LoVo (cell line): Measurements from ENCODE around the gene NEGR1.

Source experiments
- DNase-seq: peaks from one replicate; pipeline ENCODE4 v3.0.0-alpha.2; 2016; ENCODE audit warnings: low spot score

NEGR1 gene

DNA sequence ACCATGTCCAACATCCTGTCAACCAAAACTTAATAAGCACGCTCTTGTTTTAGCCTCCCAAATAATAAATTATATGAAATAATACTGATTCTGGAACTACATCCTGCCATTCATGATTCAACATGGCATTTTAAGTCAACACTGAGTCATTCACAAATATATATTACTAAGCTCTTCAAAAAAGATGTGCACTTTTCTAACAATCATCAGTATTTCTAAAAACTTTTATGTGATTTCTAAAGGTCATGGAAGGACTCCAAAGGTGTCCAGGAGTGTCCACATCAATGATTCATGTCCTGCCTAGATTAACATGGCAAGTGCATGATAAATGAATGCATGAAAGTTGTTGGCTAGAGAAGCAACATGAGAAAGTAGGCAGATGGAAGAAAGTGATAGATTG is 51.6 kb downstream of the NEGR1 start:
- no peak for DNase-seq

DNA sequence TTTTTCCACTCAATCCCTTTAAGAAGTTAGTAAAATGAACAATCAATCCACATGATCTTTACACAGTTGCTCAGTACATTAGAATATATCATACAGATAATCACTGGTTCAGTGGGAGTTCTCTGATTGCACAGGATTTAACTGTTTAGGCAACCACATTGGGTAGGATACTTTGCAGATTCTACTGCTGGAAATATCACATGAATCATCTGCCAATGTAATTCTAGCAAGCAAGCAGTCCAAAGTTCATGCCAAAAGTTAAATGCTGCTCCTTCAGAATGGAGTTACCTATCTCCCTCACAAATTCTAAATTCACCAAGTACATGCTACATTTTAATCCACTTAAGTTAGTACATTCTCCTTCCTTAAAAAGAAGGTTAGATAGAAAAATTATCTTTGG is 52.4 kb downstream of the NEGR1 start:
- no peak for DNase-seq

DNA sequence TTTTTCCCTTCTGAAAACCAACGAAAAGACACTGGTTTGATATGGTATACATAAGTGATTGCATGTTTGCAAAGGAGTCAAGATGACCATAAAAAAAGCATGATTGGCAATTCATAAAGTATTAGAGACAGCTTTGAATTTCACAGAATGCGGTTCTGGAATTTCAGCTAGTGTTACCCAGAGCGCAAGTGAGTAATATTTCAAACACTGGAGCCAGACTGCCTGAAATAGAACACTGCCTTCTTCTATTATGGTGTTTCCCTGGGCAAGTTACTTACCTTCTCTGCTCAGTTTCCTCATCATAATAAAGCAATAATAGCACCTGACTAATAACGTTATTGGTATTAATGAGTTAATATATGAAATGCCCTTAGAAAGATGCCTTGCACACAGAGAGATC is 54.7 kb downstream of the NEGR1 start:
- DNase-seq: no peak

DNA sequence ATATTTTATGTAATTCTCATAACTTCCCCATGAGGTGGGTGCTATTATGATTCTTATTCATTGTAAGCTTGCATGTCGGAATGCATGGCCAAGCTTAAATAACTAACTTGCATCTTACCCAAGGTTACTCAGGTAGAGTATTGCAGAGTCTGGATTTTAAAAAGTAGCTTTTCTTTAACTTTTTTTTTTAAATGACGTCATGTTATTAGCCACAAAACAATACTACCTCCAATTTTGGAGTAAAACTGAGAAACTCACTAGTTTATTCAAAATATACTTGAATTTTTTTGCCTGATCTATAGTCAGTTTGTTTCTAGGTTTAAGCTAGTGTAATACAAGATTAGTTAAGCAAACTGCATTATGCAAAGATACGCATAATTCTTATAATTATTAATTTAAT is 57.8 kb downstream of the NEGR1 start:
- DNase-seq: no peak

DNA sequence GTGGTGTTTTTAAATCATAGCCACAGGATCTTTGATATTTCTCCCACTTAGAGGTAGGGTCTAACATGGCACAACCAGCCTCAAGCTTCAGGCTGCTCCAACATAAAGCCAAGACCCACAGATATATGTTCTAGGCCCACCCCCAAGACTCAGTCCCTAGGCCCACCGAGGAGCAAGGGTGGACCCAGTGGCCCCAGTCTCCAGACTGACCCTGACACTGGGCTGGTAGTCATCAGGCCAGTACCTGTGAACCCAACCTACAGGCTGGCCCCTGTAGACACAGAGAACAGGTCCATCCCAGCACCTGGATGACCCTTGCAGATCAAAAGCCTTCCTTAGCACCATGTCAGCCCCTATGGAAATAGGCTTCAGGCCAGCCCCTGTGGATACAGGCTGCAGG is 60.5 kb downstream of the NEGR1 start:
- no peak for DNase-seq

DNA sequence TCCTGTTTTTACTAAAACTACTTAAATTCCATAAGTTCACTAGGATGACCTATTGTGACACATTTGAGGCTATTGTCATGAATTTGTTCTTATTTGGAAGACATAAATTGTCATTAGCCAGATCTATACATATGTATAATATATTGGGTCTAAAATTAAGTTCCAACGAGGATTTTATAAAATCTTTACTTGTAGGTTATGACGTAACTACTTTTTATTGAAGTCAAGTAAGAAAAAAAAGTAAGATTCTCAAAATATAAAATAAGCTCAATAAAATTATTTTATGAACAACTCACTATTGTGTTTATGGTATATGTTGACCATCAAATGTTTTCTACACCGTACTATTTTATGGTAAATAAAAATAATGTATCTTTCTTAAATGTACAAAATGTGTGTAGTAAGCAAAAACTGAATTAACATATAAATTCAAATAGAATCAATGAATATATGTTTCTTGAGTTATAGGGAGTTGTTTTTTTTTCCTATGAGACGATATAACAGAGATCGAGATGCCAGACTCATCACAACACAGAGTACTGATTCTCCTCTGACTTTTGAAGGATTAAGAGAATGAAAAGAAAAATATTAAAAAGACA is 64.1 kb downstream of the NEGR1 start:
- no peak for DNase-seq

DNA sequence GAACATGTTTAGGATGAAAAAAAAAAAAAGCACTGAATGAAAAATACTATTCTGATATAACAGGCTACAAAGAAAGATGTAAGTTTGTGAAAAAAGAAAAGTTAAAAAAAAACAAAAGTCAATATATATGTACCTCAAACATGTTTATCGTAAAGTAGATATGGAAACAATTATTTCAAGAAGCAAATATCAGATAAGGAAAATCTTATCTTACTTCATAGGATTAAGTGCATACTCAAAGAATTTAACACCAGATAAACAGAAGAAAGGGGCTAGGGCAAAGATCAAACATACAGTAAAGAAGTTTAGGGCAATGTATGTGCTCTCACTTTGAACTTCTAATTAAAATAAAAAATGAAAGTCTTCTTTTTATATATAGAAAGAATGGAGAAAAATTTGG is 75.3 kb downstream of the NEGR1 start:
- no peak for DNase-seq

DNA sequence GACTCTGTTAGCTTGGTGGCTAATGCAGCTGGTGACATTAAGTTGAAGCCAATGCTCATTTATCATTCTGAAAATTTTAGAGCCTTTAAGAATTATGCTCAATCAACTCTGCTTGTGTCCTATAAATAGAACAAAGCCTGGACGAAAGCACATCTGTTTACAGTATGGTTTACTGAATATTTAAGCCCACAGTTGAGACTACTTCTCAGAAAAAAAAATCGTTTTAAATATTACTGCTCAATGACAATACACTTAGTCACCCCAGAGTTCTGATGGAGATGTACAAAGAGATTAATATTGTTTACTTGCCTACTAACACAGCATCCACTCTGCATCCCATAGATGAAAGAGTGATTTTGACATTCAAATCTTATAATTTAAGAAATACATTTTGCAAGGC is 79.6 kb downstream of the NEGR1 start:
- DNase-seq: no peak

DNA sequence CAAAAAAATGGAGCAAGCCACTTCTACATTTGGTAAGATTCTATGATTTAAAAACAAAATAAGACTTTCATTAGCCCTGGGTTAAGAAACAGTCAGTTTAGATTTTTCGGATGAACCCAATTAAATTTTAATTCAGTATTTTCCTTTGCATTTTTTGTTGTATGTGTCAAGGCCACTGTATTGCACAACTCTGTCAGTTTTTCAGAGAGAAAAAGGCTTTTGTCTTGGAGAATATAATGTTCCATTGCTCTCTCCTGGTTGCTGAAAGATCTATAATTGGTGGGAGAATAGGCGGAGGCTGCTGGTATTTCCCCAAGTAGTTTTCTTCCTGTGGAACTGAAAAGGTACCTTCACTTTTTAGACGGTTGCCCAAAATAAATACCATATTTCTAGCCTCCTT is 84.6 kb downstream of the NEGR1 start:
- no peak for DNase-seq

DNA sequence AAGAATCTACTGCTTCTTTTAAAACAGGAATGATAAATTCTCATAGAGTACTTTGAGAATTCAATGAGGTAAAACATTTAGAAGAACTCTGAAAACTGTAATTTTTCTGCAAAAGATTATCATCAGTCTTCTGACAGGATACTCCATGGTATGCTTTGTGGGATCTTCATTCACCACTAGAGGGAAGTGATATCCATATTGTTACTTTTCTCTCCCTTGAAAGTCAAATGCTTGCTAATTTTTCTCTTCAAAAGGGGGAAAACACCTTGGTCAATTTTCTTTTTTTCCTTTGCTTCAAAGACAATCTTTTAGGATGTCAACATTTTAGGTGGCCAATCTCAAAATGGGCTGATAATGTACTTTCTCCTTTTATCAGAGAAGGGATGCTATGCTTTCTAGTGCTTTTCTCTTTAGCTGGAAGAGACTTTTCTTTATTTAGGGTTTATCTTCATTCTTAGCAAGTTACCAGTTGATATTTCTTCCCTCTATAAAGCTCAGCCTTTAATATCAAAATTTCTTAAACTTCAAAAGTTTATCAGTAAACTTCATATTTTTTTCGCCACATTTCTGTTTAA is 95.5 kb downstream of the NEGR1 start:
- peak; percentile 2 for DNase-seq

DNA sequence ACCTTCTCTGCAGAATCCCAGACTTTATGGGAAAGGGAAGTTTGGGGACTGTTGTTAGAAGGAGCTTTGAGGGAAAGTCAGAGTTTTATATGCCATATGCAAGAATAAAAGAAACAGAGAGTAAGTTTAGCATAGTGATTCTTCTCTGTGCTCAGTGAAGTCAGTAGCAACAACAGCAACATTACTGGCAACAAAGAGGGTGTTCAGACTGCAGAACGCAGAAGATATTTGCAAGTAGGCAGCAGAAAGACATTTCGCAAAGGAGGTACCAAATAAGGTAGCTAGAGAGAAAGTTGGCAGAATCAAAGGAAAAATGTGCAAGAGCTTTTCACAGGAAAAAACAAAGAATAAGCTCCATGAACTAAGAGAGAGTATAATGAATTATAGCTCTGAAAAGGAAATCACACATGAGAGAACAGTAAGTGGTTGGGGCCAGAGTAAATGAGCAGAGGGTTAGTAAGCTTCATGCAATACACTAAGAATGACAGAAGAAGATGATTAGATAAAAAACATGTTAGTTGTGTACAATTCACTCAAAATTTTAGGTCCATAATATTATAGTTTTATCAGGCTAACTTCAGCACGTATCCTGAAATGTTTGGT is 98.1 kb downstream of the NEGR1 start:
- DNase-seq: no peak

DNA sequence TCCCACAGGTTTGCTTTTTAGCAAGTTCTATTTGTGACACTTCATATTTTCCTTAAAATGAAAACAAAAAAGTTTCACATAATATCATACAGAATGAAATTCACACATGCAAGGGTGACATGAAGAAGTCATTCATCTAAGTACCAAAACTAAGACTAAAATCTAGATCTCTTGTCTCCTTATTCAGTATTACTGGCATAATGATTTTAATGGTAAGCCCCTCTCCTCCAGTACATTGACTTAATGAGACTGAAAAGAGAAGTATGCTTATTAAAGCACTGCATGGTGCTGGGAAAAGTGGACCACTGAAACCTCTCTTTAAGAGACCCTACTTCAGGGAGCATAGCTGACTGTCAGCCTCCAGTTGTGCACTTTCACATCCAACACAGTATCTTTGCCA is 99.5 kb downstream of the NEGR1 start:
- DNase-seq: no peak

DNA sequence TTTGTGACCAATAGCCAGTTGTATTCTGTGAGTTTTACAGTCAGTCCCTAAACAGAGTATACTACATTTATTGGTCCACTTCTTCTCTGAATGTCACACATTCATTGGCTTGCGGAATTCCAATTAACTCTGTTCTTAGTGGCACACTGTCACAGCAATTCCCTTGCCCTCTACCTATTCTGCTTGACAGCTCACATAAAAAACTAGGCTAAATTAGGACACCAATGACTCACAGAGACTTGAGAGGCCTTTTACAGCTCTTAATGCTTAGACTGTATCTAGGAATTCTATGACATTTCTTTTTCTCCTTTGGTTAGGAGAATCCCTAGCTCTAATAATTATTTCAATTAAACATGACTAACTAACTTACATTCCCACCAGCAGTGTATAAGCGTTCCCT is 104.1 kb downstream of the NEGR1 start:
- no peak for DNase-seq

DNA sequence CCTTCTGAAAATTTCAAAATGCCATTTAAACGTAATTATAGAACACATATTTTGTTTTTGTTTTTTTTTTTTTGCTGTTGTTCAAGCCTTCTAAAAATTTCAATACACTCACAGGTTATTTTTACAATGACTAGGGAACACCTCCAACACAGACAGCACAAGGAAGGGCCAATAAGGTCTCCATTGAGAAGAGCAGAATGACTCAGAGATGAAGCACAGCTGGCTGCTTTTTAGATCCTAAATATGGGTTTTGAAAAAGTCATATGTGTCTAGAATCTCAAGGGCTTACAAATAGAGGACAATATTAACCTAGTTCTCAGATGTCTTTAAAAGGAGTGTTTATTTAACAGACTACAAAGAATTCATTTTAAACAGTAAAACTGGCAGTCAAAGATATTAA is 104.6 kb downstream of the NEGR1 start:
- DNase-seq: no peak

DNA sequence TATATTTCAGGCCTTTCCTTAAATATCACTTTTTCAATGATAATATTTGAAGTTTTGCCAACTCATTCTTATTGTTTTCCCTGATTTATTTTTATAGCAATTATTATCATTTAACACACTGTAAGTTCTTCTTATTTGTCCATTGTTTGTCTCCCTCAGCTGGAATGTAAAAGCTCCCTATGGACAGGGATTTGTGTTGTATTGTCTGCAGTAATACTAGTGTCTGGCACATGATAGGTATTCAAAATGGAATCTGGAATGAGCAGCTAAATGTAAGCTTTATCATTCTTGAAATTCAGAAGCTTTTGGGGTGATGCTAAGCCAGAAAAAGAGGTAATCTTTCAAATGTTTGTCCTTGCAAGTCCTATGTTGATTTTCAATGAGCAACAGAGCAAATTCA is 112.1 kb downstream of the NEGR1 start:
- no peak for DNase-seq

DNA sequence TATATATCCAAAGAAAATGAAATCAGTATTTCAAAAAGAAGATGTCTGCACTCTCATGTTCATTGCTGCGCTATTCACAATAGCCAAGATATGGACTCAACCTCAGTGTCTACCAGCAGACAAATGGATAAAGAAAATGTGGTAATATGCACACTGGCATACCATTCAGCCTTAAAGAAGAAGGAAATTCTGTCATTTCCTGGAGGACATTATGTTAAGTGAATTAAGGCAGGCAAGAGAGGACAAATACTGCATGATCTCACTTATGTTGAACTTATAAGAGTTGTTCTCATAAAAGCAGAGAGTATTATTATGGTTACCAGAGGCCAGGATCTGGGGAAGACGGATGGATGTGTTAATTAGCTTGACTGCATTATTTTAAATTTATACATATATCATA is 115.9 kb downstream of the NEGR1 start:
- DNase-seq: no peak

DNA sequence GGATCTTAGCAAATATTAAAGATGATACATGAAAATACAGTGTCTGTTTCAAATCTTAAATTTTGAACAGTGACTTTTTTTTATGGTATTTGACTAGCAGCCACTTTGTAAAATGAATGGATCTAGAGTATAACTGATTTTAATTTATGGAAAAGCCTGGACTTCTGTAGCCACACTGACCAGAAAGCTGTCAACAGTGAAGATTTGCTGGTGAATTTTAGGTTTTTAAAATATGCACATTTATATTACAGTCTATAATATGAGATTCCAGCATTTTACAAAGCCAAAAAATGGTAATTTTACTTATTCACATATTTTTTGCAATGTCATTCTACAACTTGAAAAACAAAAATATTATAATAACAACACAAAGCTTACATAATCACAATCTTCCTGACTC is 131.8 kb downstream of the NEGR1 start:
- no peak for DNase-seq

DNA sequence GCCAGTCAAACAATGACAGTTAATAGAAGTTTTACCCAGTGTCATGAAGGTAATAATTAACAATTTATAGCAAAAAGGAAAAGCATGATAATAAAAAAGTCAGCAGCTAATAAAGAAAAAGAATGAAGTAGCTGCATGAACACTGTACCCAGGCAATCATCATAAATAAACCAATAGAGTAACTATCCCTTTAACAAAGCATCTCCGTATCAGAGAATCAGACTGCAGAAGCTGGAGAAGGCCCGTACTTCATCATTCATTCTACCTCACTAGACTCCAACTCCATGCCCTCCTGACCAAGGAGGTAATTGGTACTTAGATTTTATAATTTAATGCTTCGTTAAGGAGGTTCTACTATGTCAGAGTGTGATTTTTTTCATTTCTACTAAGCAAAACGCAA is 140.5 kb downstream of the NEGR1 start:
- DNase-seq: no peak

DNA sequence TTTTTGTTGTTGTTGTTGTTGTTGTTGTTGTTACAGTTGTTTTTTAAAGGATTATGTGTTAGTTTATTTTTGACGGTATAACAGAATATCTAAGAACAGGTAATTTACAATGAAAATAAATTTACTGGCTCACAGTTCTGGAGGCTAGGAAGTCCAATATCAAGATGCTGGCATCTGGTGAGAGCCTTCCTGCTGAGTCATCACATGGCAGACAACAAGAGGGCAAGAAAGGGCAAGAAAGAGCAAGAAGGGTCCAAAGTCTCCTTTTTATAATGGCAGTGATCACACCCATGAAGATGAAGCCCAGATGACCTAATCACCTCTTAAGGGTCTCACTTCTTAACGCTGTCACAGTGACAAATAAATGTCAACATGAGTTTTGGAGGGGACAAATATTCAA is 142.1 kb downstream of the NEGR1 start:
- DNase-seq: no peak

DNA sequence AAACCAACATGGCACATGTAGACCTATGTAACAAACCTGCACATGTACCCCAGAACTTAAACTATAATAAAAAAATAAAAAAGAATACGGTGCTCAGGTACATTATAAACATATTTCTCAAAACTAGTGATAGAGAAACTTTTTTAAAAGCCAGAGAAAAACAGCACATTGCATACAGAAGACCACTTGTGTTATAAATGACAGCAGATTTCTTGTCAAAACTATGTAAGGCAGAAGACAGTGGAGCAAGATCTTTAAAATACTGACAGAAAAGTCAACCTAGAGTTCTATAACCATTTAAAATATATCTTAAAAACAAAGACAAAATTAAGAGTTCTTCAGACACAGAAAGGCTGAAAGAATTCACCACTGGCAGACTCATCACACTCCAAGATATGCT is 144.7 kb downstream of the NEGR1 start:
- DNase-seq: no peak

DNA sequence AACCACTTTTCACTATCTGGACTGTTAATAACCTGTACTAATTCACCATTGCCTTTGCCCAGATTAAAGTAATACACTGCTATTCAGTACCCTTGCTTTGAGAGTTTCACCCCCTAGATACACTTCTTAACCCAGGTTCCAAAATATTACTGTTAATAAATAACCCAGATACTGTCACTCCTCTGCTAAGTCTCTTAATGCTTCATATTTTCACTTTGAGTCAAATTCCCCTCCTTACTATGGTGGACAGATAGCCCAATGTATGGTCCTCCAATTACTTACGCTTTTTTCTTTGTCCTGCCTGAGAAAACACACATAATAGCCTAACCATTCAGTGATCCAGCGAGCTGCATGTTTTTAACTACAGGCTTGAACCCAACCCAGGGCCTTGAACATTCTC is 152.5 kb downstream of the NEGR1 start:
- DNase-seq: no peak

DNA sequence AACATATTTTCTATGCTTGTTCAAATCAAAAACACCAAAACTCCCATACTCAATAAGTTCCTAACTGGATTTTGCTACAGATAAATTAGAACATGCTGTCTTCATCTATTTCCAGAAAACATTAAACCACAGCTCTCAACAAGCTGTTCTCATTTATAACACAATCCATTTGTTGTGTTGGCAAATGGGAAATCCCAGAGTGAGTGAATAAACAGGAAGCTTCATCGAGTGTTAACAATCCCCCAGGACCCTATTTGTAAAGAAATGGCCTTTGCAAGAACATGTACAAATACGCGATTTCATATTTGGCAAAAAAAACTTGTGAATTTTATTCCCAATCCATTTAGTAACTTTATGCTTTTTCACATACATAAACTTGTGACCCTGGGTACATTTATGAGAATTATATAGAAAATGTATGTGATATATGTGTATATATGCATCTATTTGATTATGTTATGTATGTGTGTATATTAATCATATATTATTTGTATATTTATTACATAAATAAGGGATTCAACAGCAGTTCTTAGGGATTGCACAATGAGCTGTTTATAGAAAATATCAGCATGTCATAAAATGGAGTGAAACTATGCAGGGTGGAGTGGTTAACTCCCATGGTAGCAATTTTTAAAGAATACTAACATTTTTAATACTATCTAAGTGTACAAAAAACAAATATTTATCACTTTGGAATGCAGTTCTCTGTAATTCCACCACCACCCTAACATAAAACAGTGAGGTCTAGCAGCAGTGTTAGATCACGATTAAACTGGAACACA is 160.0 kb downstream of the NEGR1 start:
- no peak for DNase-seq

DNA sequence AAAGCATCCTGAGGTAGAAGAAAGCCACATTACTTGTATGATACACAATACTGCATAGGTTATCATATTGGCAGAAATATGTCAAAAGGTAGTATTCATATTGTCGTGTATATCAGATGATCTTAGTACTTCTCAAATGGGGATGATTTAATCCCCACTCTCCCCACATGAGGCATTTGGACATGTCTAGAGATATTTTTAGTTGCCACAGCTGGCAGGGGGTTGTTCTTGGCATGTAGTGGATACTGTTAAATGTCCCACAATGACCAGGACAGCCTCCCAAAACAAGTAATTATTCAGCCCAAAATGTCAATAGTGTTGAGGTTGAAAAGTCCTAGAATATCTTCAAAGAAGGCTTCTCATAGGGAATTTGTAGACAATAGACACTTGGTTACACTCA is 162.8 kb downstream of the NEGR1 start:
- DNase-seq: no peak
